Frontal cortex (tissue), 4 donors: ENCODE measurements around the gene MAP7D2. TPM values are rescaled to one million over a fixed set of nuclear protein-coding genes. Genes with fewer than 3 reads are reported as not detected.

Experiments used
- DNase-seq, 2 donors: peaks; one replicate each; pipeline ENCODE4 v3.0.0; 2012; ENCODE audit warnings: low spot score in 2 of 2
- FAIRE-seq: peaks from 2 replicates; lab custom pipeline; 2012; peaks lifted over from hg19 to GRCh38; lab: Jason Lieb, UNC
- small RNA-seq: library from RNA; depleted of rRNA; stranded (forward); fragments of <200 nt; gene quantifications from one replicate; pipeline ENCODE3, GENCODE V24; 2014
- total RNA-seq: library from RNA; depleted of rRNA; stranded (reverse); fragments of >200 nt; gene quantifications from one replicate; pipeline ENCODE4 v1.2.3, GENCODE V29; 2014
- donor health status: control.
- donor health status: control.
- donor health status: control.

The MAP7D2 gene
- total RNA-seq, 1 donor from 2014 or later: 11.4 TPM

DNA sequence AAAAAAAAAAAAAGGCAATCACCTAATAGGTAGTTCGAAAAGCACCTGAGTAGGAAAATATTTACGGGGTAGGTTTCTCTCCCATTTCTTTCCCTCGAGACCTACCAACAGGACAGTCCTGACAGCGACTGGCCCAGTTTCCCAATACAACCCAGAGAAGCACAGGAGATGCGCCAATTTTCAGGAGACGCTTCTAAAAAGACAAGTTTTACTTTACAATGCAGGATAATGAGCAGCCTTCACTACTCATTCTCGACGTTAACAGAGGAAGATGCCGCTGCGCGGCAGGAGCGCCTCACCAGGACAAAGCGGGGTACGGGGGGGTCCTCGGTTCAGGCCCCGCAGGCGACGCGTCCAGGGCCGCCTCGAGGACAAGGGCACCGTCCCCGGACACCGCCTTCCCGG lies 126.6 kb downstream of the MAP7D2 start:
- DNase-seq: peak in 1 of 2 donors; percentile 18
- no peak for FAIRE-seq

DNA sequence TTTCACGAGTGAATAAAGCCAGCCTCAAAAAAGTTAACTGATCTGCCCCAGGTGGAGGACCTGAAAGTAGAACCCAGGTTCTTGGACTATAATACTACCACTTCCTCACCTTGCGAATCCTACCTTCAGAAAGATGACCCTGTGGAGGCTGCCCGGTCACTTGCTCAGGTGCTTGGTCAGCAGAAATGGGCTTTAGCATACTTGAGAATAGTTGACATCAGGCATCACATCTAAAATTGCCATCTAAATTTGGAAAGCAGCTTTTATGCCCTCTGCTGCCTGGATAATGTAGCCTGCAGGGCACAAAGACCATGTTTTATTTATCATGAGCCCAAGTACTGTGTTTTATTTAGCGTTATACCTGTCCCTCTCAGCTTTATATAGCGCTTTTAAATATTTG lies 128.9 kb downstream of the MAP7D2 start:
- no peak for FAIRE-seq

DNA sequence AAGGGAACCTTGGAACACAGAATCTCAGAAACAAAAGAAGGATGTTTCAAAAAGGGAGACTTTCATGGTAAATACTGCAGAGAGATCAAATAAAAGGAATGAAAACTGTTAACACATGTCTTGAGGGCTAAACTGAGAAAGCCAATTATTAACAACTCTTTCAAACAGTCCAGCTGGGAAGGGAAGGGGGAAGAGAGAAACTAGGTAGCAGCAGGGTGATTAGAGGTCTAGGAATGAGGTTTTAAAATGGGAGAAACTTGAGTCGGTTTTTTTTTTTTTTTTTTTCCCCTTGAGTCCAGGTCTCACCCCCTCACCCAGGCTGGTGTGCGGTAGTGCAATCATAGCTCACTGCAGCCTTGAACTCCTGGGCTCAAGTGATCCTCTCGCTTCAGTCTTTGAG lies 130.2 kb downstream of the MAP7D2 start:
- FAIRE-seq: no peak
- DNase-seq: no peak

More for the DNA sequence above, 128.9 kb downstream of the MAP7D2 start:
- no peak for DNase-seq

- DNase-seq: no peak
- no peak for FAIRE-seq
These were observed 134.8 kb downstream of the MAP7D2 start for GRCh38 chrX:19981947-19982346.

DNA sequence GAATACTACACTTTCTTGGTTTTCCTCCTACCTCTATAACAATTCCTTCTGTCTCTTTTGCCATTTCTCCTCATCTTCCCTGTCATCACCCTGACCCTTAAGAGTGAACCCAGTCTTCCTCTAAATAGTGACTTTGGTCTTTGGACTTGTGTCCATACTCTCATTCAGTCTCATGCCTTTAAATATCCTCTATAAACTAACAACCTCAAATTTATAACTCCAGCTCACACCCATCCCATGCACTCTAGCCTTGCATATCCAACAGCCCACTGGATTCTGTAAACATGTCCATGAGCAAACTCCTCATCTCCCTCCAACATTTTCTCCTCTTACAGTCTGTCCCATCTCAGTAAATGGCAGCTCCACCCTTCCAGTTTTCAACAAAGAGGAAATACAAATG lies 140.9 kb downstream of the MAP7D2 start:
- FAIRE-seq (no peak), DNase-seq (no peak)

- no peak for DNase-seq
- no peak for FAIRE-seq
These were observed 143.7 kb downstream of the MAP7D2 start for GRCh38 chrX:19972984-19973383.

DNA sequence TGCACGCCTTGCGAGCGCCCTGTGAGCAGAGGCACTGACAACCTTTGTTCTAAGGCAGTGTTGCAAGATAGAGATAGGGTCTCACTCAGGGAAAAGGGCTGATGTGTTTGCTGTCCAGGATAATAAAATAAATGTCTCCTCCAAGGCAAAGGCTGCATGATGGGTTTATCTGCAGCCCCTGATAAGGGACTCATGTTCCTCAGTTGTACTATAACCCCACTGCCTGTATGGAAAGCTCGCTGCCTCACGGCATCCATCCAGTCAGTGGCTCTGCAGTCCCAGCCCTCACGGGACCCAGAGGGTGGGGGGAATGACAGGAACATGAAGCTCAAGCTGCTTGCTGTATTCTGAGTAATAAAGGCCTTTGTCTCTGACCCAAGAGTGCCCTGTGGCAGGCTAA lies 148.4 kb downstream of the MAP7D2 start:
- DNase-seq (no peak), FAIRE-seq (no peak)

GRCh38 chrX:19966056-19966455 lies 150.7 kb downstream of the MAP7D2 start:
- DNase-seq (no peak), FAIRE-seq (no peak)

DNA sequence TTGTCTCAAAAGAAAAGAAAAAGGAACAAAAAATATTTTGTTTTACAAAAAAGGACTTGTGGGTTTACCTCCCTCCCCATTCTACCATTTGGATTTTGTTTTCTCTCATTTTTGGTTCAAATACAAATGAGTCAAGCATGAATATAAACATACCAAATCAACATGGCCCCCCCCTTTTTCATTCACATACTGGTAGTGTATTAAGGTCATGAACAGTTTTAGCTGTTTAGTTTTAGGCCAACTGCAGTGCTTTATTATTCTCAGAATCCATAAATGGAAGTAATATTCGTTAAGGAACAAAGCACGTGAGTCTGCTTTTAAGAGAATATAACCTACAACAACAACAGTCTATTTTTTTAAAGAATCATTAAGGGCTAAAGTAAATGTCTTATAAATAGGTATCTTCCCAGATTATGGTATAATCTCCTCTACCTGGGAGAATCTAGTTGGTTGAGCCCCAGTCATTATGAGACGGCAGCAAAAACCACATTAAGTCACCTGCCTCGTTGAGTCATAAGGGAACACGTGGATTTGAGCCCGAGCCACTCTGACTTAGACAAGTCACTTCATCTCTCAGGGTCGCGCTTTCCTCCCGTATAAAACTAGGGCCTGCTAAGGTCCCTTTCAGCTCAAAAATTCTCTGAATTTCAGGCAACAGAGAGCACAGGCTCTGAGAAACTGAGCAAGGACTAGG lies 152.5 kb downstream of the MAP7D2 start:
- DNase-seq: no peak
- FAIRE-seq: no peak

- DNase-seq (no peak), FAIRE-seq (no peak)
These were observed 155.8 kb downstream of the MAP7D2 start for GRCh38 chrX:19960913-19961312.

GRCh38 chrX:19958552-19959486 lies 157.9 kb downstream of the MAP7D2 start:
- FAIRE-seq (no peak), DNase-seq (no peak)

DNA sequence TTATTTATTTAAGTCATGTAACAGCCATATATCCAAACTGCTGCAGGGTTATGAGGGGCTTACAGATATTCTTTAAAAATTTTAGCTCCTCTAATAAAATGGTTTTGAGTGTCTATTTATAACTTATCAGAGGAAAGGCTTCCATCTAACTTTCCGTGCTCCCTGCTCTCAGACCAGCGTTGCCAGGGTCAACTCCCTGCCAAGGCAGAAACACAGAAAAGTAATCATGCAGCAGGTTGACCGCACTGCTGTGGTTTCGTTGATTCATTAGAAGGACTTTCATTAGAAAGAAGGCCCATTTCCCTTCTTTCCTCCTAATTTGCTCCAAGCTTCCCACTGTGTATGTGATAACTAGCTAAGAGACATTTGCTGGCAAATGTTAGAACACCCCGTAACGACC lies 159.8 kb downstream of the MAP7D2 start:
- no peak for DNase-seq
- FAIRE-seq: no peak

Small RNA genes within 50 kb of the gene (small RNA-seq; reads per million reads assigned to genes)
- gene MIR23C: 0.15 reads per million
- gene RF00019: not detected
- 48.4 reads per million, percentile 98 among the genes with 10 or more reads in this experiment for gene RF00493
- gene RF00494: not detected

Other genes starting within 250 kb of the MAP7D2 start
- gene SH3KBP1, start 229.3 kb downstream of the MAP7D2 start, total RNA-seq: 13.5 TPM
- gene BCLAF3, start 125.8 kb downstream of the MAP7D2 start, total RNA-seq: 39.1 TPM
- gene EIF1AX, start 24.9 kb upstream of the MAP7D2 start, total RNA-seq: 91.7 TPM
- 24.9 TPM for gene RPS6KA3, start 150.0 kb upstream of the MAP7D2 start, total RNA-seq